ENCODE measurements around the gene DUT.

DNA sequence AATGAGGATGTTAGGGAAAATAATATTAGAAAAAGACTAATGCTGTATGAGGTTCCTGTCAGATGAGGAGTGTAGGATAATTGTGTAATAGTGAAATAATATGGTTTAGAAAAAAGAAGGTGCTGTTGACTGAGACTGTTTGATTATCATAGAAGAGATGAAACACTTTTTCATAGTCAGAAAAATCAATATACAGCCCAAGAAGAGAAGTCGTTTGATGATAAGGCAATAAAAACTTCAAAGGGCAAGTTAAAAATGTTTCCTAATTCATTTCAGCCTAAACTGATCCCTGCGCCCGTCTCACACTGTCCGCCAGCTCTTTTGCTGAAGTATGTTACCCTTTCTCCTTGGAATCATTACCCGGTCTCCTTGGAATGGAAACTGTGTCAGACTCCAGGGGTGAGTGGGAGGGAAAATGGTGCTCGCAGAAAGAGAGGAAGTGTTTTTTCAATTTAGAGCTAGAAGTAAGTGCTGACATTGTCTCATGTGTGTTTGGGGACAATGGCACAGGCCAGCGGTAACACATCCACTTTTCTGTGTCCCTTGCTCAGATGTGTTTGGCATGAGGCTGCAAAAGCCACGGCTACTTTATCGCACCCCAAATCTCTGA lies 23.6 kb downstream of the DUT start:
- TF ChIP-seq CTCF (IDR thresholded peaks at IDR 0.05; ENCODE audit: insufficient read depth, low read length, poor library complexity, severe bottlenecking) (no peak), EZH2phosphoT487 (conservative IDR thresholded peaks at IDR 0.05; ENCODE audit: low read length) (no peak)
